Gastrocnemius medialis (tissue), 4 donors: ENCODE data around the gene OBSCN.

Experiments
- CTCF ChIP-seq, 5 experiments: fragments of 450-650 bp in 3 of 5; fragments of 200-600 bp in 2 of 5; sonication (generic) in 2 of 5; IDR thresholded peaks in 4 of 5; conservative IDR thresholded peaks in 1 of 5; 1 replicate in 4 of 5; 2 replicates in 1 of 5; pipeline ENCODE4 v1.5.1; 2016 to 2019; ENCODE audit warnings: antibody characterized with exemption in 5 of 5, mild to moderate bottlenecking in 3 of 5, moderate library complexity in 3 of 5
- POLR2A ChIP-seq, 2 donors: fragments of 450-650 bp; IDR thresholded peaks; one replicate each; pipeline ENCODE4 v1.6.1; 2017; ENCODE audit warnings: antibody characterized with exemption in 2 of 2, mild to moderate bottlenecking in 2 of 2, moderate library complexity in 2 of 2

GRCh38 chr1:228283476-228284147 is 75.8 kb downstream of the OBSCN start:
- no peak for TF ChIP-seq CTCF (IDR thresholded peaks at IDR 0.05 in 4 of 5, conservative IDR thresholded peaks at IDR 0.05 in 1 of 5)
- no peak for TF ChIP-seq POLR2A (IDR thresholded peaks at IDR 0.05)
